Cardiac muscle cell (in vitro differentiated cells and primary cell): ENCODE data around the gene PRCP. TPM values are rescaled to one million over a fixed set of nuclear protein-coding genes. Genes with fewer than 3 reads are reported as not detected.
A peak's percentile ranks its signal among the peaks of the same experiment; 100 is the strongest.

Experiments used
- DNase-seq, 2 donors: peaks; one replicate each; pipeline versions ENCODE4 v3.0.0 to v3.0.0-alpha.2; 2010 to 2017; ENCODE audit warnings: low read depth in 1 of 2, low spot score in 1 of 2
- H3K27ac ChIP-seq: fragments of 200-600 bp; sonication (generic); 2 replicates; pipeline ENCODE4 v1.5.1; 2016
- H3K27me3 ChIP-seq: fragments of 200-600 bp; sonication (generic); 2 replicates; pipeline ENCODE4 v1.6.0; 2016; ENCODE audit warnings: control low read depth
- H3K36me3 ChIP-seq: fragments of 200-600 bp; sonication (generic); 2 replicates; pipeline ENCODE4 v1.5.1; 2016; ENCODE audit warnings: control low read depth
- H3K4me1 ChIP-seq: fragments of 200-600 bp; sonication (generic); 2 replicates; pipeline ENCODE4 v1.8.1; 2017; ENCODE audit warnings: low read depth, mild to moderate bottlenecking, mixed run types
- H3K4me3 ChIP-seq: fragments of 200-600 bp; sonication (generic); 2 replicates; pipeline ENCODE4 v1.5.1; 2016; ENCODE audit warnings: mild to moderate bottlenecking
- H3K9me3 ChIP-seq: fragments of 200-600 bp; sonication (generic); 2 replicates; pipeline ENCODE4 v1.5.1; 2017; ENCODE audit warnings: low read depth, mild to moderate bottlenecking, control low read depth
- polyA plus RNA-seq: library from polyadenylated mRNA; unstranded; fragments of >200 nt; fragmentation: Nextera tagmentation; extraction: Ambion mirVana; gene quantifications from 2 replicates; pipeline ENCODE4 v1.2.1, GENCODE V29; 2016
- total RNA-seq: library from RNA; depleted of rRNA; stranded (reverse); fragments of >200 nt; gene quantifications from 2 replicates; pipeline ENCODE4 v1.2.3, GENCODE V29; 2016
- TF ChIP-seq, protein P1 (sequence below): IDR thresholded peaks from 2 replicates; pipeline ENCODE4 v1.5.1; 2012; ENCODE audit warnings: low read depth, mild to moderate bottlenecking, low read length

The PRCP gene
- total and polyA plus RNA-seq, 2 experiments from 2014 or later, result 61.1 to 106 TPM

GRCh38 chr11:82899186-82899820 lies 927 bp downstream of the PRCP start:
- no peaks in the 10 kb centered on the region for H3K9me3 ChIP-seq
- TF ChIP-seq, protein P1, sequence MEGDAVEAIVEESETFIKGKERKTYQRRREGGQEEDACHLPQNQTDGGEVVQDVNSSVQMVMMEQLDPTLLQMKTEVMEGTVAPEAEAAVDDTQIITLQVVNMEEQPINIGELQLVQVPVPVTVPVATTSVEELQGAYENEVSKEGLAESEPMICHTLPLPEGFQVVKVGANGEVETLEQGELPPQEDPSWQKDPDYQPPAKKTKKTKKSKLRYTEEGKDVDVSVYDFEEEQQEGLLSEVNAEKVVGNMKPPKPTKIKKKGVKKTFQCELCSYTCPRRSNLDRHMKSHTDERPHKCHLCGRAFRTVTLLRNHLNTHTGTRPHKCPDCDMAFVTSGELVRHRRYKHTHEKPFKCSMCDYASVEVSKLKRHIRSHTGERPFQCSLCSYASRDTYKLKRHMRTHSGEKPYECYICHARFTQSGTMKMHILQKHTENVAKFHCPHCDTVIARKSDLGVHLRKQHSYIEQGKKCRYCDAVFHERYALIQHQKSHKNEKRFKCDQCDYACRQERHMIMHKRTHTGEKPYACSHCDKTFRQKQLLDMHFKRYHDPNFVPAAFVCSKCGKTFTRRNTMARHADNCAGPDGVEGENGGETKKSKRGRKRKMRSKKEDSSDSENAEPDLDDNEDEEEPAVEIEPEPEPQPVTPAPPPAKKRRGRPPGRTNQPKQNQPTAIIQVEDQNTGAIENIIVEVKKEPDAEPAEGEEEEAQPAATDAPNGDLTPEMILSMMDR, result no peak
- peak overlapping the region; percentile 87 for H3K27ac ChIP-seq
- H3K27me3 ChIP-seq, result no peaks in the 10 kb centered on the region
- DNase-seq, result no peak
- H3K4me1 ChIP-seq, result peaks cover 7% of the 10 kb centered on the region
- peak overlapping the region; percentile 50 for H3K4me3 ChIP-seq
- H3K36me3 ChIP-seq, result no peaks in the 10 kb centered on the region

GRCh38 chr11:82898241-82898640 lies 2.0 kb downstream of the PRCP start:
- Histone ChIP-seq H3K27ac (no peak overlapping the region), H3K36me3 (no peaks in the 10 kb centered on the region), H3K27me3 (no peaks in the 10 kb centered on the region), H3K4me3 (no peak overlapping the region), H3K9me3 (no peaks in the 10 kb centered on the region), H3K4me1 (peaks cover 7% of the 10 kb centered on the region)
- DNase-seq, result no peak
- TF ChIP-seq, protein P1, result no peak

- no peaks in the 10 kb centered on the region for H3K9me3 ChIP-seq
- DNase-seq, result no peak
- no peaks in the 10 kb centered on the region for H3K27me3 ChIP-seq
- H3K4me1 ChIP-seq, result peaks cover 7% of the 10 kb centered on the region
- H3K4me3 ChIP-seq, result no peak overlapping the region
- no peak overlapping the region for H3K27ac ChIP-seq
- H3K36me3 ChIP-seq, result no peaks in the 10 kb centered on the region
- TF ChIP-seq, protein P1, result no peak
These were observed 4.0 kb downstream of the PRCP start for GRCh38 chr11:82896183-82896582.

DNA sequence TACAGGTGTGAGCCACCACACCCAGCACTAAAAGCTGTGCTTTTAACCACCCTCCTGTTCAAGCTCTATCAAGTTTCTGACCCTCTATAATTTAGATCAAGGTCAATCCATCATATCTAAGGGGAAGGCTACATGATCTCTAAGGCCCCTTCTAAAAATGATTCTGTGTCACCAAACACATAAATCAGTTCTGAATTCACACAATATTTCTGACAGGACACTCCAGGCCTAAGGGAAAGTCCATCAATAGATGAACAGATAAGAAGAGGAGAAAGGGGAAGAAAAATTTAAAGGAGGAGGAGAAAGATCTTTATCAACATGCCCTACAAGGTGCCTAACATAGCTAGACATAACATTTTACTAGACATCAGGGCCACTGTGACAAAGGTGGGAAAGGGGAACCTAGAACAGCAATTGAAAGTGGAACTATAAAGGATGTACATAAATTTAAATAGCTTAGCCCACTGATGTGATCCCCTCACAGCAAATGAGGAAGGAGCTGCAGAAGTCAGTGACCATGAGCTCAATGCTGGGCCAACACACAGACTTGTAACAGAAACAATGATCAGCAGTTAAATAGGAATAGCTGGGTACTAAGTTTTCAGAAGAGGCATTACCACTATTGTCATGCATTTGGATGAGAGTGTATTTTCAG lies 4.7 kb downstream of the PRCP start:
- no peak overlapping the region for H3K27ac ChIP-seq
- no peaks in the 10 kb centered on the region for H3K9me3 ChIP-seq
- TF ChIP-seq, protein P1, result no peak
- H3K27me3 ChIP-seq, result no peaks in the 10 kb centered on the region
- no peak for DNase-seq
- H3K4me3 ChIP-seq, result no peak overlapping the region
- no peaks in the 10 kb centered on the region for H3K36me3 ChIP-seq
- H3K4me1 ChIP-seq, result peaks cover 7% of the 10 kb centered on the region

GRCh38 chr11:82892611-82893169 lies 7.5 kb downstream of the PRCP start:
- H3K27ac ChIP-seq, result no peak overlapping the region
- no peak overlapping the region for H3K4me3 ChIP-seq
- H3K36me3 ChIP-seq, result no peaks in the 10 kb centered on the region
- no peaks in the 10 kb centered on the region for H3K27me3 ChIP-seq
- DNase-seq, result no peak
- TF ChIP-seq, protein P1, result no peak
- H3K9me3 ChIP-seq, result no peaks in the 10 kb centered on the region
- no peaks in the 10 kb centered on the region for H3K4me1 ChIP-seq
